Left lung (tissue), 10 donors: ENCODE data around the gene CTDSPL. TPM values are rescaled to one million over a fixed set of nuclear protein-coding genes. Genes with fewer than 3 reads are reported as not detected.
A peak's percentile ranks its signal among the peaks of the same experiment; 100 is the strongest.

Experiments
- ATAC-seq: fragments of 200-7000 bp; cut with Tn5 transposase; one replicate; pipeline ENCODE4 v1.9.1; 2020; ENCODE audit warnings: moderate library complexity
- DNase-seq, 4 donors: peaks; one replicate each; pipeline ENCODE4 v3.0.0-alpha.2; 2013 to 2020
- H3K27ac ChIP-seq, 2 donors: fragments of 200-600 bp; sonication (generic) in 1 of 2; one replicate each; pipeline versions ENCODE4 v1.5.0 to v1.8.0; 2020 to 2021
- H3K27me3 ChIP-seq, 2 donors: fragments of 200-600 bp; sonication (generic) in 1 of 2; one replicate each; pipeline versions ENCODE4 v1.5.0 to v1.8.0; 2020 to 2021
- H3K36me3 ChIP-seq, 2 donors: fragments of 200-600 bp; sonication (generic) in 1 of 2; one replicate each; pipeline versions ENCODE4 v1.5.0 to v1.8.0; 2020 to 2021
- H3K4me1 ChIP-seq, 2 donors: fragments of 200-600 bp; one replicate each; pipeline ENCODE4 v1.8.0; 2021
- H3K4me3 ChIP-seq, 2 donors: fragments of 200-600 bp; sonication (generic) in 1 of 2; one replicate each; pipeline versions ENCODE4 v1.5.0 to v1.8.0; 2020 to 2021; ENCODE audit warnings: mild to moderate bottlenecking in 1 of 2
- H3K9me3 ChIP-seq, 2 donors: fragments of 200-600 bp; sonication (generic) in 1 of 2; one replicate each; pipeline versions ENCODE4 v1.5.0 to v1.8.0; 2020 to 2021
- CTCF ChIP-seq, 2 donors: fragments of 200-600 bp; sonication (generic) in 1 of 2; IDR thresholded peaks; one replicate each; pipeline versions ENCODE4 v1.5.0 to v1.8.0; 2021; ENCODE audit warnings: antibody characterized with exemption in 2 of 2
- intact Hi-C, 2 donors: fragments of 100-400 bp; cut with DNase I; formaldehyde crosslinking; loops; one replicate each; pipeline versions ENCODE4 v1.11.2 to v1.14.2; 2022
- polyA plus RNA-seq, 6 donors: library from polyadenylated mRNA; unstranded; fragments of 120-200 nt; gene quantifications; one replicate each; pipeline ENCODE4 v1.2.1, GENCODE V29; 2013; ENCODE audit not compliant: insufficient read length in 6 of 6
- total RNA-seq, 2 donors: library from RNA; stranded (reverse); fragmentation: NEBNext Ultra II Directional; extraction: Animal tissue kit (Norgen Biotek cat#: 25700); gene quantifications; one replicate each; pipeline ENCODE4 v1.2.1, GENCODE V29; 2021
- donor health status: DM: no; HTN: yes; CAD: no.
- donor health status: DM: no; HTN: no; CAD: no.

CTDSPL gene
- total and polyA plus RNA-seq, 8 donors: 46.9 to 122 (median 115) TPM

DNA sequence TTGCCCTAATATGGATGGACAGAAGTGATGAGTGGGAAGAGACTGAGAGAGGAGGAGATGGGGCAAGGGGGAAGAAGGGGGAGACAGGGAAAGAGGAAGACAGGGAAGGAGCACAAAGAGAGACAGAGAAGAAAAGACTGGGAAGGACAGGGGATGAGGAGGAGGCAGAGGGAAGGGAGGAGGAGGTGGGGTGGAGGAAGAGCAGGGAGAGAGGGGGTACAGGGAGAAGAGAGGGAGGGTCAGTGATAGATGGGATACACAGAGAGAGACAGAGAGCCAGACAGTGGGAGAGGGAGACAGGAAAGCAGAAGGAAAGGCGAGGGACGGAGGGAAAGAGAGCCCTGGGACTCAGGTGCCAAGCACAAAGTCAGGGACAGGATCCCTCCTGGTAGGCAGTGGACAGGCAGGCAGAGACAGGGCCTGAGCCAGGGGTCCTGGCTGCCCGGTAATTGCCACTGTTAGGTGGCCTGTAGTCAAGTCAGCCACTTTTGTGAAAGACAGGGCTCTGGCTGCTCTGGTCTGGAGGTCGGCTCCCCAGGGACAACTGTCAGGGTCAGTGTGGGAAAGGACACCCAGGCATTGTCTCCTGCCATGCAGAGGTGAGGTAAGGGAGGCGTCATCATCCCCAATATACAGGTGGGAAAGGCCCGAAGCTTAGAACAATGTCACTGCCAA is 138.7 kb downstream of the CTDSPL start:
- ATAC-seq (no peak), DNase-seq (peak in 1 of 4 donors; percentile 28)
- Histone ChIP-seq H3K27me3 (no peaks in the 10 kb centered on the region), H3K4me3 (no peak overlapping the region), H3K4me1 (peaks cover 13 to 59% of the 10 kb centered on the region in 2 donors), H3K9me3 (no peaks in the 10 kb centered on the region), H3K27ac (no peak overlapping the region), H3K36me3 (peaks cover 0 to 41% of the 10 kb centered on the region in 2 donors)
- TF ChIP-seq CTCF (IDR thresholded peaks at IDR 0.05): no peak
- intact Hi-C loops: no loop called here

DNA sequence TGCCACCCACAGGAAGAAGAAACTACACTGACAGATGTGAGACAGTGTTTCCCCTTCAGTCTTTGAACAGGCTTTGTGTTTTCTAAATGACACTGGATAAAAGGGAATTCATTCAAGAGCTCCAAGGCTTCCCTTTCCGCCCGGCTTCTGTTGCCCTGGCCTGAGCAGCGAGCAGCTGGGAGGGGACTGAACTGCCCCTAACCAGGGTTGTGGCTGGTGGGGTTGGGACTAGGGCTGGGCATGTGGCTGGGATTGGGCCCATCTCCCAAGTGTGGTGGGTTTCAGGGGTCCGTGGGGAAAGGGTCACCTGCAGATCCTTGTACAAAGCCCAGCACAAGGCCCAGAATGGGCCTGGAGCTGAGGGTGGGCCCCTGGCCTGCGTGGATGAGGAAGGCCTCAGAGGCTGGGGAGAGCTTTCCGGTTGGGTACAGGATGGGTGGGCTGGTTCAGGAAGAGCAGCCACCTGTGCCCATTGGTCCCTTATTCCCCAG is 139.3 kb downstream of the CTDSPL start:
- TF ChIP-seq CTCF (IDR thresholded peaks at IDR 0.05): no peak

DNA sequence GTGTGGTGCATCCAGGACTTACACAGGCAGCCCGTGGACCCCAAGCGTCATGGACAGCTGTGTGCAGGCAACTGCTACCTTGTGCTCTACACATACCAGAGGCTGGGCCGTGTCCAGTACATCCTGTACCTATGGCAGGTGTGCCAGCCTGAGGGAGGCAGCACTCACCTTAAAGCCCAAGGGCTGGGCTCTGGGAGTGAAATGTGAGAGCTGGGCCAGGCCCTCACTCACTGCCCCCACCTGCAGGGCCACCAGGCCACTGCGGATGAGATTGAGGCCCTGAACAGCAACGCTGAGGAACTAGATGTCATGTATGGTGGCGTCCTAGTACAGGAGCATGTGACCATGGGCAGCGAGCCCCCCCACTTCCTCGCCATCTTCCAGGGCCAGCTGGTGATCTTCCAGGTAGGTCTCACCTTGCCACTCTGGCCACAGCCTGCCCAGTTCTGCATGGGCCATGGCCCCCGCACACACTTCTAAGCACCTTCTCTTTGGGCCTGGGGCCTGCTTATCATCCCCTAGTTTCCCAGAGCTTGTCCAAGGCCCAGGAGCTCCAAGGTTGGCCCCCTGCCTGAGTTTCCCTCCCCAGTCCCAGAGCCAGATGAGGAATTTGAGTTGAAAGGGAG is 139.9 kb downstream of the CTDSPL start:
- DNase-seq (peak in 1 of 4 donors; percentile 32), ATAC-seq (no peak)
- no peak overlapping the region for H3K4me3 ChIP-seq
- no peaks in the 10 kb centered on the region for H3K9me3 ChIP-seq
- peaks cover 0 to 53% of the 10 kb centered on the region in 2 donors for H3K36me3 ChIP-seq
- TF ChIP-seq CTCF (IDR thresholded peaks at IDR 0.05): no peak
- H3K4me1 ChIP-seq: peaks cover 13 to 47% of the 10 kb centered on the region in 2 donors
- no peak overlapping the region for H3K27ac ChIP-seq
- no peaks in the 10 kb centered on the region for H3K27me3 ChIP-seq
- intact Hi-C loops: no loop called here

More for the DNA sequence above, 139.3 kb downstream of the CTDSPL start:
- intact Hi-C loops: no loop called here
- Histone ChIP-seq H3K9me3 (no peaks in the 10 kb centered on the region), H3K4me3 (no peak overlapping the region), H3K36me3 (peaks cover 0 to 48% of the 10 kb centered on the region in 2 donors), H3K27me3 (no peaks in the 10 kb centered on the region), H3K27ac (no peak overlapping the region), H3K4me1 (peaks cover 13 to 52% of the 10 kb centered on the region in 2 donors)
- ATAC-seq (no peak), DNase-seq (peak in 1 of 4 donors; percentile 29)

DNA sequence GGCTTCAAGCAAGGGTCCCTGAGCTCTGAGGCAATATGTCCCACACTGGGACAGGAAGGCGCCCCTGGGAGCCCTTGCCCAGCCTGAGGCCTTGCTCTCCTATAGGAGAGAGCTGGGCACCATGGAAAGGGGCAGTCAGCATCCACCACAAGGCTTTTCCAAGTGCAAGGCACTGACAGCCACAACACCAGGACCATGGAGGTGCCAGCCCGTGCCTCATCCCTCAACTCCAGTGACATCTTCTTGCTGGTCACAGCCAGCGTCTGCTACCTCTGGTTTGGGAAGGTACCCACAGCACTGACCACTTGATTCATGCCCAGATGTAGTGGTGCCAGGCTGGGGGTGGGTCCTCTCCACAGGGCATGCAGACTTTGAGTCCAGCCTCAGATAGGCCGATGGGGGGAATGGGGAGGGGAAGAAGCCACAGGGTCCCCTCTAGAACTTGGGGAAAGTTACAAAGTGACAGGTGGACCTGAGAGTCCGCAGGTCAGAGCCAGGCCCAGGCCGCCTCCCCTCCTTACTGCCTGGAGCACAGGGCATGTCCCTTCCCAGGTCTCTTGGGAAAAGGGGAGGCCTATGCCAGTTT is 140.7 kb downstream of the CTDSPL start:
- Histone ChIP-seq H3K4me3 (no peak overlapping the region), H3K27me3 (no peaks in the 10 kb centered on the region), H3K36me3 (peaks cover 0 to 58% of the 10 kb centered on the region in 2 donors), H3K4me1 (peaks cover 13 to 39% of the 10 kb centered on the region in 2 donors), H3K27ac (no peak overlapping the region), H3K9me3 (no peaks in the 10 kb centered on the region)
- intact Hi-C loops: no loop called here
- TF ChIP-seq CTCF (IDR thresholded peaks at IDR 0.05): no peak
- DNase-seq: peak in 1 of 4 donors; percentile 26
- no peak for ATAC-seq

- H3K4me1 ChIP-seq: peaks cover 13 to 33% of the 10 kb centered on the region in 2 donors
- no peaks in the 10 kb centered on the region for H3K27me3 ChIP-seq
- H3K9me3 ChIP-seq: no peaks in the 10 kb centered on the region
- DNase-seq (peak in 1 of 4 donors; percentile 31), ATAC-seq (no peak)
- H3K4me3 ChIP-seq: no peak overlapping the region
- no peak overlapping the region for H3K27ac ChIP-seq
- intact Hi-C loops: no loop called here
- H3K36me3 ChIP-seq: peaks cover 0 to 58% of the 10 kb centered on the region in 2 donors
- TF ChIP-seq CTCF (IDR thresholded peaks at IDR 0.05): no peak
Observed at GRCh38 chr3:38002940-38003339, 141.3 kb downstream of the CTDSPL start.
